ENCODE data around the gene AGRN.

Gene AGRN

GRCh38 chr1:1085171-1085841 lies 65.4 kb downstream of the AGRN start:
- no peaks in the 10 kb centered on the region for H3K9me3 Mint-ChIP-seq
- H3K4me3 Mint-ChIP-seq: no peak overlapping the region
- peaks cover 3 to 7% of the 10 kb centered on the region in 2 donors for H3K4me1 Mint-ChIP-seq
- no peak overlapping the region for H3K27ac Mint-ChIP-seq
- H3K36me3 Mint-ChIP-seq: peaks cover 24 to 30% of the 10 kb centered on the region in 2 donors
- no peak for DNase-seq
- H3K27me3 Mint-ChIP-seq: peaks cover 0 to 1% of the 10 kb centered on the region in 2 donors
- no peak for ATAC-seq (replicated peaks)

DNA sequence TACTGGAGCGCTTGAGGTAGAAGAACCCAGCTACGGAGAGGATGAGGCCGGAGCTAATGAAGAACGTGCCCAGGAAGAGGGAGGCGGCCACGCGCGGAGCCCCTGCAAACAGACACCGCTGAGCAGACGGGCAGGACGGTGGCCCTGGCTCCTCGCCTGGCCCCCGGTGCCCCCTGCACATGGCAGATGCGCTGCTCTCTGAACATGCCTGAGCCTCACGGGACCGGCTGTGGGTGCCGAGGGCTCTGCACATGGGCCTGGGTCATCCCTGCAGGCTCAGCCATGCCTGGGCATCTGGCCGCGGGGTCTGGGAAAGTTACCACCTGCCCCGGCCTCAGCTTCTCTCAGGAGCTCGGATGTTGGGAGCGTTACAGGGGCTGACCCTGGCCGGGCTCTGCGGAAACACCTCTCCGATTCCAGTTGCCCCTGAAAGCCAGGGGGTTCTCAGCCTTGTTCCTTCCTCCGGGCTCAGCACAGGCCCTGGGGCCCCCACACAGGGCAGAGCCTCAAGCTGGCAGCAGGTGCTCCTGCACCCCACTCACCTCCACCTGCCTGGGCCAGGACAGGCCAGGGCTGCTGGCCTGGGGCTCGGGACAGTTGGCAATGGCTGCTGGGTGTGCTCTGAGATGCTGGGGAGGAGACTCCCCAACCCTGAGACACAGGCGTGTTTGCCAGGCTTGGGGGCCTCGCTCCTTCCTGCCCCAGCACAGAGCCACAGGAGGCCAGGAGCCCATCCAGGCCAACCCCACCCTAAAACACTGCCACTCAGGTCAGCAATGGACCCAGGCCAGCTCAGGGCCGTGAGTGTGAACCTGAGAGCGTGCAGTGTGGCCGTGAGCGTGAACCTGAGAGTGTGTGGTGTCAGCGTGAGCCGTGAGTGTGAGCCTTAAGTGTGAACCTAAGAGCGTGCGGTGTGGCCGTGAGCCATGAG lies 66.3 kb downstream of the AGRN start:
- Mint-ChIP-seq H3K27ac (peak overlapping the region; percentile 37), H3K27me3 (no peaks in the 10 kb centered on the region), H3K36me3 (peaks cover 24 to 36% of the 10 kb centered on the region in 2 donors), H3K9me3 (no peaks in the 10 kb centered on the region), H3K4me1 (peaks cover 3 to 6% of the 10 kb centered on the region in 2 donors), H3K4me3 (no peak overlapping the region)
- DNase-seq: no peak
- ATAC-seq (replicated peaks): peak in 1 of 2 donors; percentile 8

- Mint-ChIP-seq H3K36me3 (peaks cover 24 to 36% of the 10 kb centered on the region in 2 donors), H3K4me1 (peaks cover 4 to 6% of the 10 kb centered on the region in 2 donors), H3K9me3 (peaks cover 0 to 2% of the 10 kb centered on the region in 2 donors), H3K27me3 (no peaks in the 10 kb centered on the region), H3K4me3 (no peak overlapping the region), H3K27ac (peak overlapping the region; percentile 44)
- ATAC-seq (replicated peaks): no peak
- DNase-seq: no peak
These were observed 67.0 kb downstream of the AGRN start for GRCh38 chr1:1086911-1087341.

GRCh38 chr1:1087351-1088028 lies 67.6 kb downstream of the AGRN start:
- no peak overlapping the region for H3K4me3 Mint-ChIP-seq
- peaks cover 24 to 36% of the 10 kb centered on the region in 2 donors for H3K36me3 Mint-ChIP-seq
- H3K27ac Mint-ChIP-seq: no peak overlapping the region
- H3K27me3 Mint-ChIP-seq: no peaks in the 10 kb centered on the region
- DNase-seq (no peak), ATAC-seq (replicated peaks) (no peak)
- peaks cover 0 to 2% of the 10 kb centered on the region in 2 donors for H3K9me3 Mint-ChIP-seq
- peaks cover 4 to 6% of the 10 kb centered on the region in 2 donors for H3K4me1 Mint-ChIP-seq

GRCh38 chr1:1088029-1088800 lies 68.3 kb downstream of the AGRN start:
- Mint-ChIP-seq H3K4me3 (no peak overlapping the region), H3K9me3 (peaks cover 0 to 2% of the 10 kb centered on the region in 2 donors), H3K27ac (no peak overlapping the region), H3K36me3 (peaks cover 19 to 37% of the 10 kb centered on the region in 2 donors), H3K27me3 (no peaks in the 10 kb centered on the region), H3K4me1 (peaks cover 8 to 13% of the 10 kb centered on the region in 2 donors)
- DNase-seq (no peak), ATAC-seq (replicated peaks) (no peak)

GRCh38 chr1:1088801-1089680 lies 69.1 kb downstream of the AGRN start:
- H3K27ac Mint-ChIP-seq: no peak overlapping the region
- peaks cover 15 to 32% of the 10 kb centered on the region in 2 donors for H3K36me3 Mint-ChIP-seq
- H3K27me3 Mint-ChIP-seq: no peaks in the 10 kb centered on the region
- DNase-seq (no peak), ATAC-seq (replicated peaks) (no peak)
- H3K4me3 Mint-ChIP-seq: no peak overlapping the region
- peaks cover 0 to 2% of the 10 kb centered on the region in 2 donors for H3K9me3 Mint-ChIP-seq
- peaks cover 11 to 19% of the 10 kb centered on the region in 2 donors for H3K4me1 Mint-ChIP-seq

DNA sequence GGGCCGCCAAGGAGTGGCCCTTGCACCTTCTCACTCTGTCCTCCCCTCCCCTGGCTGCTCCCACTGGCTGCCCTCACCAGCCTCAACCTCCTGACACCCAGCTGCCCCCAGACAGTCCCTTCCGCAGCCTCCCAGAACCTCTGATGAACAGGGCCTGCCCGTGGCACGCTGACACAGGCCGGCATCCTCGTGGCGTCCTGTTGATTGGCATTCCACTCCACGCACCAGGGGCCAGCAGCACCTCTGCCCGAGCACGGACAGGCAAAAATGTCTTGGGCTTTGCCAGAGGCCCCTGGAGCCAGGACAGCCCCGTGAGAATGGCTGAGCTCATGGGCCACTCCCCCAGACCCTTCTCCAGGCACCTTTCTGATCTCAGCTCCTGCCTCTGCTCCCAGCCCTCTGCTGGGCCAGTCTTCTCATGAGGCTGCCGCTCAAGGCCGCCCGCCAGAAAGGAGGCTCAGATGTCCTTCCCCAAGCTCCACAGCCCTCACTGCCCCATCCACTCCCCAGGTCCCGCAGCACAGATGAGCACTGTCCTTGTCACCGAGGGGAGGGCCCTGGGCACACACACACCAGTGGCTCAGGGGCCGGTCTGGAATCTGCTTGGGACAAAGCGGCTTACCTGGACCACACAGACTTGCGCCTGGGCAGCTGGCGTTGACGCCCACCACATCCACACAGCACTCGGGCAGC lies 70.0 kb downstream of the AGRN start:
- Mint-ChIP-seq H3K9me3 (peaks cover 0 to 2% of the 10 kb centered on the region in 2 donors), H3K27me3 (no peaks in the 10 kb centered on the region), H3K4me3 (no peak overlapping the region), H3K36me3 (peaks cover 15 to 32% of the 10 kb centered on the region in 2 donors), H3K27ac (no peak overlapping the region), H3K4me1 (peaks cover 11 to 19% of the 10 kb centered on the region in 2 donors)
- ATAC-seq (replicated peaks): no peak
- no peak for DNase-seq

DNA sequence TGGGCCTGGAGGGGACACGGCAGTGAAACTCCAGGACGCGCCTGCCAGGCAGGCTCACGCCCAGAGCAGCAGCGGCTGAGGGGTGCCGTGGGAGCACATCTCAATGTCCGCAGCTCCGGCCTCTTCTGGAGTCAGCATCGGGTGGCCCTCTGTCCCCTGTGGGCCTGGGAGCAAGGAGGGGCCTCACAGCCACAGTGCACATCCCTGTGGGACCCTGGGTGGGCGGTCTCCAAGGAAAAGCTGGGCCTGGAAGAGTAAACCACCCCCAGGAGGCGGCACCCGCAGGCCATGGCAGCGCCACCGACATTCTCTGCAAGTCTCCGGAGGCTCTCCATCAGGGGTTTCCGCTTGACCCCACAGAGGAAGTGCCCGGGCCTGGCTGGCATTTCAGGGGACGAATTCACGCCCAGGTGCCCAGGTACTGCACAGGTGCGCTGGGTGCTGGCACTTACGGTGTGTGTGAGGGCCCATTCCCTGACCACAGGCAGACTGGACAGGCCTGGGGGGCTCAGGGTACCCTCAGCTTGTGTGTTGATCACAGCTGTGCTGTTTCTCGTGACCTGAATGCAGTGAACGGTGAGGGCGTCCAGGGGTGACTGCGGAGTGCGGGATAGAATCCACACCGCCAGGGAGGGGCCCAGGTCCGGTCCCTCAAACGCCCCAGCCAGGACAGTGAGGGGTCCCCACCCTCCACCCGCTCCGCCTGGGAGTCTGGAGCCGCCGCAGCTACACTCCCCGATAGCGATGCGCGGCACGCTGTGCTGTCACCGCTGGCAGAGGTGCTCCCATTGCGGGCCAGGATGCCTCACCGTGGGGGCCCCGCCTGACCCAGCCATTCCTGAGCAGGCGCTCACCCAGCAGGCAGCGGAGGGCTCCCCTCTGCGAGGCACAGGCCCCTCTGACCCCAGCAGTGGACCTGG lies 70.8 kb downstream of the AGRN start:
- peaks cover 11 to 19% of the 10 kb centered on the region in 2 donors for H3K4me1 Mint-ChIP-seq
- DNase-seq (no peak), ATAC-seq (replicated peaks) (no peak)
- H3K4me3 Mint-ChIP-seq: no peak overlapping the region
- H3K27me3 Mint-ChIP-seq: no peaks in the 10 kb centered on the region
- H3K9me3 Mint-ChIP-seq: peaks cover 0 to 2% of the 10 kb centered on the region in 2 donors
- no peak overlapping the region for H3K27ac Mint-ChIP-seq
- H3K36me3 Mint-ChIP-seq: peaks cover 15 to 32% of the 10 kb centered on the region in 2 donors

- Mint-ChIP-seq H3K4me3 (no peak overlapping the region), H3K4me1 (peaks cover 11 to 17% of the 10 kb centered on the region in 2 donors), H3K27ac (no peak overlapping the region), H3K9me3 (peaks cover 0 to 2% of the 10 kb centered on the region in 2 donors), H3K27me3 (no peaks in the 10 kb centered on the region), H3K36me3 (peaks cover 13 to 29% of the 10 kb centered on the region in 2 donors)
- no peak for DNase-seq
- peak in 1 of 2 donors; percentile 14 for ATAC-seq (replicated peaks)
These were observed 71.6 kb downstream of the AGRN start for GRCh38 chr1:1091344-1092148.

DNA sequence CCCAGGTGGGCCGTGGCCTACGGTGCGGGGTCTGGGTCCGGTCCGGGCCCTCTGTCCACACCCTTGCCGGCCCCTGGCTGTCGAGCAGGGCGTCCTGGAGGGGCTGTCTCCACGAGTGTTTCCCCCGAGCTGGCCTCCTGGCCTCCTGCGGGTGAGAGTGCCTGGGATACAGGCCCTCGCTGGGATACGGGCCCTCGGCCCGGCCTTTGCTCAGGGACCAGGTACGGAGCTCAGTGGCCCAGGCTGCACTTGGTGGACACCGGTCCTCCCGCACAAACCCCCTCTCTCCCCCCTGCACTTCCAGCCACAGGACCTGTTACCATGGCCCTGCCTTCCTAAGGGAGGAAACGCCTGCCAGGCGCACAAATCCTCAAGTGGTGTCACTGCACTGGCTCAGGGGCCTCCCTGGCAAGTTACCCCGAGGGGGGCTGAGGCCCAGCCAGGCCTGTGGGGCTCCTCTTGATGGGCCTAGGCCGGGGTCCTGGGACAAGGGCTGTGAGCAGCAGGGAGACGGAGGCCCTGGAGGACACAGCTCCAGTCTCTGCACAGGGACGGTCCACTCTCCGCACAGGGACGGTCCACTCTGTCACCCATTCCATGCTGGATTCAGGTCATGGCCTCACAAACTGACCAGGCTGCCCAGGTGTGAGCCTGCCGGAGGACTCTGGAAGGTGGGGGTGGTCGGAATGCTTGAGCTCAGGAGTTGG lies 72.4 kb downstream of the AGRN start:
- Mint-ChIP-seq H3K9me3 (peaks cover 0 to 2% of the 10 kb centered on the region in 2 donors), H3K27ac (no peak overlapping the region)

More for the DNA sequence above, 72.4 kb downstream of the AGRN start:
- ATAC-seq (replicated peaks) (no peak), DNase-seq (no peak)
- H3K36me3 Mint-ChIP-seq: peaks cover 6 to 24% of the 10 kb centered on the region in 2 donors
- H3K4me1 Mint-ChIP-seq: peaks cover 11 to 13% of the 10 kb centered on the region in 2 donors
- no peak overlapping the region for H3K4me3 Mint-ChIP-seq
- H3K27me3 Mint-ChIP-seq: no peaks in the 10 kb centered on the region
